GM21529 (cell line): ENCODE results near the gene COQ8A.

ENCODE experiments used
- ATAC-seq: cut with Tn5 transposase; IDR thresholded peaks from one replicate; pipeline ENCODE4 v1.9.1; 2021; ENCODE audit not compliant: unreplicated experiment

COQ8A gene

GRCh38 chr1:227003165-227003564 is 63.1 kb downstream of the COQ8A start:
- ATAC-seq: no peak

DNA sequence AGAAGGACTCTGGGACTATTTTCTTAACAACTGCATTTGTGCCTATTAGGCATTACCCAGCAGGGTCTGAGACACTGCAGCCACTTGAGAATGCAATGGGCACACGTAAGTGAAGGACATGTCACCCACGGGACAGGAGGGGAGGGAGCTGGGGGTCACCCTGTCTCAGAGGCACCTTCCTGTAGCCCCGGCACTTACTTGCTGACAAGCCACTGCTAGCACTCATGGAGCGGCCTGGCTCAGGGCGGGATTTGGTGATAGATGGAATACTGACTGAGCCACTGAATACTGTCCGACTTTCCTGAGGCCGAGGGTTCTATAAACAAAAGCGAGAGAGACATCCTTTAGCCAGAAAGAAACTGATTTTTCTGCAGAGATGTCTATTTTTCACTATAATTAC is 64.7 kb downstream of the COQ8A start:
- no peak for ATAC-seq

GRCh38 chr1:227006226-227006796 is 66.2 kb downstream of the COQ8A start:
- ATAC-seq: peak; percentile 82

GRCh38 chr1:227009937-227010336 is 69.8 kb downstream of the COQ8A start:
- no peak for ATAC-seq

DNA sequence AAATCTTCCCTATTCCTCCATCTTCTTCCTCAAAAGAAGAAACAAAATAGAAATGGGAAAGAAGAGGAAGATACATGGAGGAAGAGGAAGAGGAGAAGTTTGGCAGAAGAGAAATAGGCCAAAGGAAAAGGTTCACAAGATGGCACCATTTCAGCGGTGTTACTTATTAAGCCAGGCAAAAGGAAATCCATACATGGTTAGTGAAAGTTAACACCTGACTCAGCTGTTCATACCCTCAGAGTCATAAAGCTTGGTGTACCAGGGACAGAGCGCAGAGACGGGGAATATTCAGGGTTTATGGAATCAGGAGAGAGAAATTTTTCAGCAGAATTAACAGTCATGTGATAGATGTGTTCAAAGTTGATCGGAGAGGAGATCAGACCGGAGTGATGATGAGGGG is 70.6 kb downstream of the COQ8A start:
- no peak for ATAC-seq

GRCh38 chr1:227016990-227017389 is 76.9 kb downstream of the COQ8A start:
- ATAC-seq: no peak

- ATAC-seq: no peak
These were observed 92.3 kb downstream of the COQ8A start for GRCh38 chr1:227032396-227032795.

DNA sequence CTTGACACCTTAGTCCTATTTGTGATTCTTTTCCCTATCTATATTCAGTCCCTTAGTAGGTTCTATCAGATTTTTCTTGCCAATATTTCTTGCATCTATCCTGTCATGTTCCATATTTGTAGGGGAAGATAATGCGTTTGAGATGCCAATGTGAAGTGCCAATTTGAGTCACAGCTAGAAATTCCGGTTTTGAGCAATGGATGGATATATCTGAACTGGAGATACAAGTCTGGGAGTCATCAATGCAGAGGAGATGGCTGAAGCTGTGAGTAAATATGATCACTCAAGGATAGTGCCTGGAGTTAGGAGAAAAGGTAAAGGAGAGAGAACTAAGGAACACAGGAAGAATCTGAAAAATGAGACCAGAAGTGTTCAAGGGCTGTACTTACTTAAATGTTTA is 93.8 kb downstream of the COQ8A start:
- no peak for ATAC-seq

DNA sequence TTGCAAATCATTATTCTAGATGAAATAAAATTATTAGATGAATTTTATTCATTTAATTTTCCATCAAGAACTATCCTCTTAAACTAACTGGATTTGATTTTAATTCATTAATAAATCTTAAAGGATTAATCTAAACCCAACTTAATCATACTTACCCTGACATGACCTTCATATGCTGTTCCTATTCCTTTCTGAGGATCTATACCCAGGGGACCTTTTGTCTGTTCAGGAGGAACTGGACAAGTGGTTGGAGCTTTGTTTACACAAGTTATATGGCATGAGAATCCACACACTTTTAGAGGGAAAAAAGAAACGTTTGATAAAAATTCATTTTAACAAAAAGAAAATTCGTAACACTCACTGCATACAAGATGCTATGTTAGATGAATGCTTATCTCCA is 95.2 kb downstream of the COQ8A start:
- no peak for ATAC-seq

DNA sequence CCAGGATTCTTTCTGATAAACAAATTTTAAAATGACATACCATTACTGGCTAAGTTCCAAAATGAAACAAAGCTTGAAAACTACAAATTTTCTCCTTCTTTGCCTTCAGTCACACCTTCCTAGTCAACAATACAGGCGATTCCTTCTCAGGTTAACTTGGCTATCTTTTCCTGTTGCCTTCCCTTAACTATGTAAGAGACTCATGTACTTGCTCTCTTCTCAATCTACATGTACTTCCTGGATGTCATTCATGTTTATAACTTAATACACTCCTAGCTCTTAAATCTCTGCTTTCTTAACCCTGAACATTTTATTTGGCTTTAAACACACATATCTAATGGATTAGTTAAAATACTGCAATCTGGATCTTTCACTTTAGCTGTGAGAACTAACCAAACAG is 97.0 kb downstream of the COQ8A start:
- ATAC-seq: no peak
